Activated T-cell treated with anti-CD3 and anti-CD28 coated beads, Interleukin-2, amount 50 U/mL, for 4 hours (primary cell): Measurements from ENCODE around the gene YPEL5. TPM values are rescaled to one million over a fixed set of nuclear protein-coding genes. Genes with fewer than 3 reads are reported as not detected.
"Not testable (repeated sequence)": the region's sequence is repeated elsewhere in the genome, so short reads cannot be mapped to it uniquely, and the experiment has no call there.

Experiments used
- ATAC-seq, 2 donors: fragments of 200-7000 bp; cut with Tn5 transposase; one replicate each; pipeline ENCODE4 v1.10.0; 2021
- DNase-seq: peaks from one replicate; pipeline ENCODE4 v3.0.0-alpha.2; 2020
- H3K27me3 Mint-ChIP-seq: one replicate; pipeline ENCODE4 v1.8.0; 2021; ENCODE audit warnings: low read depth, mixed read lengths
- H3K36me3 Mint-ChIP-seq: one replicate; pipeline ENCODE4 v1.8.0; 2022; ENCODE audit warnings: mixed read lengths; ENCODE audit not compliant: insufficient read depth
- H3K4me1 Mint-ChIP-seq: one replicate; pipeline ENCODE4 v1.8.0; 2021; ENCODE audit warnings: low read depth, mixed read lengths
- H3K4me3 Mint-ChIP-seq: one replicate; pipeline ENCODE4 v1.8.0; 2021; ENCODE audit warnings: mild to moderate bottlenecking, moderate library complexity, mixed read lengths
- H3K9me3 Mint-ChIP-seq: one replicate; pipeline ENCODE4 v1.8.0; 2021; ENCODE audit warnings: mixed read lengths
- total RNA-seq, 3 donors: library from RNA; stranded (reverse); gene quantifications; one replicate each; pipeline ENCODE4 v1.2.1, GENCODE V29; 2021

The YPEL5 gene
- total RNA-seq: 10 to 100 TPM; 13.7 to 20.6 (median 15.4) TPM

DNA sequence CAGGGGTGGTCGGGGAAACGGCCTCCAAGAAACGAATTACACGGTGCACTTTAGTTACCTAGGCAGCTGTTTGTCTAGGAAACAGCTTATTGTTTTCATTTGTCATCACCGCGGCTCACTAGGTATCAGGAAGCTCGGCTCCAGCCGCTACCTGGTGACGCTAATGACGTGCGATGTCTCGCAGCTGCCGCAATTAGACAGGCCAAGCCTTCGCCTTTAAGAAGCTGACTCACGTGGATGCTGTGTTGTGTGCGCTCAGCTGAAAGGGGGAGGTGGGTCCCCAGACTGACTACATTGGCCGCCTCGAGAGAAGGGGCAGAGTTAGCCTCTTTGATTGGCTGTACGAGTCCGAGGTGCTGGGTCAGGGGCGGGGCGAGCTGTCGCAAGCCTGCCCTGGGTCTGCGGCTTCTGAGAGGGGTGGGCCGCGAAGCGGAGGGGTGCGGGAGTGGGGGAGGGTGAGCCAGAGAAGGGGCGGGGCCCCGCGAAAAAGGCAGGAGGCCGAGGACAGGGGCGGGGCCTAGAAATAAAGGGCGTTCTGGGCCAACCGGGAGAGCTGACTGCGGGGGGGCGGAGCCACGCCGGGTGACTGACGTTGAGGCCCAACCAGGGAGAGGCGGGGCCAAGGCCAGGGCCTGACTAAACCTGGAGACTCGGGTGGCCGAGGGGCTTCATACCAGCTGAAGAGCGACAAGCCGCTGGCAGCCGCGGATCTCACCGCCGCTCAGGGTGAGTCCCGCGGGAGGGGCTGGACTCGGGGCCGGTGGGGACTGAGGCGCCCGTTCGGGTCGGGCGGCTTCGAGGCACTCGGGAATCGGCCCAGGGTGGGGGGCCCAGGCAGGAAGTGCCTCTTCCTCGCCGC is at the start of gene YPEL5:
Gene YPEL5 (plus strand): TSS at position 671 of the 859 bp plus-strand sequence. CDS start 9,645 bp downstream, outside the sequence.
- DNase-seq: peak; percentile 99
- Mint-ChIP-seq H3K9me3 (no peaks in the 10 kb centered on the region), H3K36me3 (peaks cover 14% of the 10 kb centered on the region), H3K4me1 (peaks cover 52% of the 10 kb centered on the region), H3K27me3 (no peaks in the 10 kb centered on the region), H3K4me3 (peak within 1 kb of the TSS; percentile 84)
- peak; percentile 92 to 93 for ATAC-seq

DNA sequence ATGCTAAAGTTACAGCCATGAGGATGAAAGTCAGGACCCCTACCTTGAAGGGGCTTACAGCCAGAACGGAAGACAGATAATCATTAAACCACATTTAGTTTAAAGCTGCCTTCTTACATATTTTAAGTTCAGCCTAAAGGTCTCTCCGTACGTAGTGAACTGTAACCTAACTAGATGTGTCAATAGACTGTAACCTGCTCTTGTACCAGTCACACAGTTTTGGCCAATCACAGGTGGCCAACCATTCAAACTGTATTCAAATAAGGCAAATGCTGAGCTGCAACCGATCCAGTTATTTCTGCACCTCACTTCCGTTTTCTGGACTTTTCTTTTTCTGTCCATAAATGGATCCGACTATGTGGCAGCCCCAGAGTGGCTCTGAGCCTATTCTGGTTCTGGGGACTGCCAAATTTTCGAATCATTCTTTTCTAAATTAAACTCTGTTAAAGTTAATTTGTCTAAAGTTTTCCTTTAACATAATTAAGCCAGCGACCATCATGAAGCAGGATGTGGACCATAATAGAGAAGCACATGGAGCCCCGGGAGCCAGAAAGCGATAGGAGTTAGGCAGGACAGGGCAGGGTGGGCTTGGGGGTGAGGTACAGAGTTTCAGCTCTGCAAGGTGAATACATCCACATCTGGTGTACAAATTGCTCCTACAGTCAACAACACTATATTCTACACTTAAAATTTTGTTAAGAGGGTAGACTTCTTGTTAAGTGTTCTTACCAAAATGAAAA is 48.4 kb upstream of the YPEL5 start:
- H3K4me1 Mint-ChIP-seq: no peaks in the 10 kb centered on the region
- H3K9me3 Mint-ChIP-seq: no peaks in the 10 kb centered on the region
- no peak for DNase-seq
- H3K27me3 Mint-ChIP-seq: peaks cover 16% of the 10 kb centered on the region
- H3K4me3 Mint-ChIP-seq: no peak overlapping the region
- no peaks in the 10 kb centered on the region for H3K36me3 Mint-ChIP-seq
- ATAC-seq: no peak

DNA sequence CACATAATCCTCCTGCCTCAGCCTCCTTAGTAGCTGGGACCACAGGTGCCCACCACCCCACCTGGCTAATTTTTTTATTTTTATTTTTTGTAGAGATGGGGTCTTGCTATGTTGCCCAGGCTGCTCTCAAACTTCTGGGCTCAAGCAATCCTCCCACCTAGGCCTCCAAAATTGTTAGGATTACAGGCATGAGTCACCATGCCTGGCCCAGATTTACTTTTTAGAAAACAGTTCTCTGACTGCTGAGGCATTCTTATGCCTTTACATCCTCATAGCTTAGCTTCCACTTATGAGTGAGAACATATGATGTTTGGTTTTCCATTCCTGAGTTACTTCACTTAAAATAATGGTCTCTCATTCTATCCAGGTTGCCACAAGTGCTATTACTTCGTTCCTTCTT is 47.4 kb upstream of the YPEL5 start:
- H3K36me3 Mint-ChIP-seq, DNase-seq, H3K4me1 Mint-ChIP-seq, H3K4me3 Mint-ChIP-seq, H3K9me3 Mint-ChIP-seq, ATAC-seq: not testable (repeated sequence)
- H3K27me3 Mint-ChIP-seq: peaks cover 16% of the 10 kb centered on the region

DNA sequence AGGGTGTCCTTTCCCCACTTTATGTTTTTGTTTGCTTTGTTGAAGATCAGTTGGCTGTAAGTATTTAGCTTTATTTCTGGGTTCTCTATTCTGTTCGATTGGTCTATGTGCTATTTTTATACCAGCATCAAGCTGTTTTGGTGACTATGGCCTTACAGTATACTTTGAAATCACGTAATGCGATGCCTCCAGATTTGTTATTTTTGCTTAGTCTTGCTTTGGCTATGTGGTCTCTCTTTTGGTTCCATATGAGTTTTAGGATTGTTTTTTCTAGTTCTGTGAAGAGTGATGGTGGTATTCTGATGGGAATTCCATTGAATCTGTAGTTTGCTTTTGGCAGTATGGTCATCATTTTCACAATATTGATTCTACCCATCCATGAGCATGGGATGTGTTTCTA is 46.1 kb upstream of the YPEL5 start:
- not testable (repeated sequence) for H3K4me3 Mint-ChIP-seq, DNase-seq, H3K9me3 Mint-ChIP-seq, H3K4me1 Mint-ChIP-seq, H3K36me3 Mint-ChIP-seq, ATAC-seq
- H3K27me3 Mint-ChIP-seq: peaks cover 11% of the 10 kb centered on the region

DNA sequence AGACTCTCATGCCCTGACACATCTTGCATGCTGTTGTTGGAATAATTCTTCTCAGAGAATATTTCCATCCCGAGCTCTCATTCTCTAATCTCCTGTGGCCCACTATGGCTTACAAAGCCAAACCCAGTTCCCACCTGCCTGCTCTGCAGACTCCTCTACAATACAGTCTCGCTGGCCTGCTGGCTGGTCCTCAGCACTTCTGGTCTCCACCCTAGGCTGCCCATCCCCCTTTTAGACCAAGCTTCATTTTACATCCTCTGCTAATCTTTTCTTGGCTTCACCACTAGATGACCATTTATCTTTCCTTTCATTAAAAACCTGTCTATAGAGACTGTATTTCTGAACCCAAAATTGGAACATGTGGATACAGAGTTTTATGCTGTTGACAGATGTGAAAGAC is 42.5 kb upstream of the YPEL5 start:
- H3K36me3 Mint-ChIP-seq: no peaks in the 10 kb centered on the region
- no peak overlapping the region for H3K4me3 Mint-ChIP-seq
- H3K27me3 Mint-ChIP-seq: peaks cover 4% of the 10 kb centered on the region
- ATAC-seq: no peak
- no peaks in the 10 kb centered on the region for H3K4me1 Mint-ChIP-seq
- no peak for DNase-seq
- no peaks in the 10 kb centered on the region for H3K9me3 Mint-ChIP-seq

DNA sequence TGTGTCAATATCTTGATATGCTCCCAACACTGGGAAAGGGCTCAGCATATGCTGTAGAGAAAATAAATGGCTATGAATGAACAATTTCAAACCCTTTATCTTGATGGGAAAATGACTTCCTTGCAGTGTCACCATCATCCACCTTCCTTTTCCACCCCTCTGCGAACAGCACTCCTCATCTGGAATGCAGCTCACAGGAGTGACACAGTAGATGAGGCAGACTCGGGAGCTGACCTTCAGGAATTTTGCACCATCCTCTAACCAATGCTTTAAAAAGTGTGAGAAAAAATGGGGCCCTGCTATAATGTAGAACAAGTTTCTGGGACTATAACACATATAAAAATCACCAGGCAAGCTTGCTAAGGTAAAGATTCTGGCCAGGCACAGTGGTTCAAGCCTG is 41.3 kb upstream of the YPEL5 start:
- Mint-ChIP-seq H3K4me3 (no peak overlapping the region), H3K27me3 (peaks cover 4% of the 10 kb centered on the region), H3K36me3 (no peaks in the 10 kb centered on the region), H3K9me3 (no peaks in the 10 kb centered on the region), H3K4me1 (no peaks in the 10 kb centered on the region)
- ATAC-seq (no peak), DNase-seq (no peak)

DNA sequence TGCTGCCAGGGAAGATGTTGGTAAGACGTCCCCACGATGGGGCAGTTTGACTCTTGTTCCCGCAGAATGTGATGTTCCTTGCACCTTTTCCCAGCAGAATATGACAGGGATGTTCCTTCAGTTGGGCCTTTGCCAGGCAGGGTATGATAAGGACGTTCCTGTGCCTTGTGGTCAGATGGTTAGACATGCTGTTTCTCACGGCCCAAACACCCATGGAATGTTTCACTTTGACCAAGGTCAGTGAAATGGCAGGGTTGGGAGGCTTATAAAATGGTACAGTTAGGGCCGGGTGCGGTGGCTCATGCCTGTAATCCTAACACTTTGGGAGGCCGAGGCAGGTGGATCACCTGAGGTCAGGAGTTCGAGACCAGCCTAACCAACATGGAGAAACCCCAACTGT is 40.3 kb upstream of the YPEL5 start:
- Mint-ChIP-seq H3K27me3 (peaks cover 4% of the 10 kb centered on the region), H3K9me3 (no peaks in the 10 kb centered on the region), H3K4me3 (no peak overlapping the region), H3K36me3 (no peaks in the 10 kb centered on the region), H3K4me1 (no peaks in the 10 kb centered on the region)
- no peak for ATAC-seq
- no peak for DNase-seq

DNA sequence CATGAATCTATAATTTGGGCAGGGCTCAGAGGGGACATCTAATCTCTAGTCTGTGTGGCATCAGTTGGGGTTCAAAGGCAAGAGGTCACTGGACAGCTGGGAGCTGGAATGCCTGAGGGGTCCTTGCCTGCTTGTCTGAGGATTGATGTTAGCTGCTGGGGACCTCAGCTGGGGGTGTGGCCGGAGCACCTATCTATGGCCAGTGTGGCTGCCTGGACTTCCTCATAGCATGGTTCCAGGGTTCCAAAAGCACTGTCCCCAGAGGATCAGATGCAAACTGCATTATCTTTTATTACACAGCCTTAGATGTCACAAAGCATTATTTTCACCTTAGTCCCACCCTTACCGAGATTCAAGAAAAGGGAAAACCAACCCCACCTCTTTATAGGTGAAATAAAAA is 38.6 kb upstream of the YPEL5 start:
- no peak for DNase-seq
- H3K36me3 Mint-ChIP-seq: no peaks in the 10 kb centered on the region
- H3K4me3 Mint-ChIP-seq: no peak overlapping the region
- peaks cover 2% of the 10 kb centered on the region for H3K27me3 Mint-ChIP-seq
- no peak for ATAC-seq
- no peaks in the 10 kb centered on the region for H3K9me3 Mint-ChIP-seq
- H3K4me1 Mint-ChIP-seq: no peaks in the 10 kb centered on the region

DNA sequence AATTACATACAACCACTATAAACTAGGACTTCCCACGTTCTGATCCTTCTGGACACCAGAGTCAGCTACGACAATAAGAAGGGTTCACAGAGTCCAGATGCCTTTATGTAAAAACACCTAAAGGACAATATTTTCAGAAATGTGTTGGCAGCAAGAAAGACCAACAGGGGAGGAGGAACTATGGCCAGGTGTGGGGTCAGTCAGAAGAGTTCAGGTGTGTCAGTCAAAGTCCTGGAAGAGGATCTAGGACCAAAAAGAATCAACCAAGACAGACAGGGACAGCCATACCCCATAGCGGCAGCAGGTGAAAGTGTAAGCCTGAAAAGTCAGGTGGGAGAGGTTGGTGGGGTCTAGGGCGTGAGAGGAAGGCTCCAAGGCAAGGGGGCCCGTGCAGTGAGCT is 38.0 kb upstream of the YPEL5 start:
- Mint-ChIP-seq H3K36me3 (no peaks in the 10 kb centered on the region), H3K27me3 (no peaks in the 10 kb centered on the region), H3K4me1 (no peaks in the 10 kb centered on the region), H3K9me3 (no peaks in the 10 kb centered on the region), H3K4me3 (no peak overlapping the region)
- no peak for DNase-seq
- no peak for ATAC-seq

DNA sequence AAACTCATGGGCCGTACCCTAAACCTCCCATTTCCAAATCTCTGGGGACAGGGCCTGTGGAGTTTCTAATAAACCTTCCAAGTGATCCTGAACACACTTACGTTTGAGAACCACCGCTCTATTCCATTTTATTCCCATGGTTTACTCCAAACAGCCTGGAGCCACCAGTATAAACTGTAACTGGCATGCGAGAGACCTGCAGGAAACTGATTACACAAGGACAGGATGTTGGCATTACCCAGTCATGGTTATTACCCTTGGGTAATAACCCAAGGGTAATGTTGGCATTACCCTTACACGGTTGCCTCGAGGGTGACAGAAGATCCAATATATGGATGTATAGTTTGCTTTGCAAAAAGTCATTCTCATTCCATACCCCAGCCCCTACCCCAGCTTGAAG is 37.0 kb upstream of the YPEL5 start:
- H3K27me3 Mint-ChIP-seq: no peaks in the 10 kb centered on the region

DNA sequence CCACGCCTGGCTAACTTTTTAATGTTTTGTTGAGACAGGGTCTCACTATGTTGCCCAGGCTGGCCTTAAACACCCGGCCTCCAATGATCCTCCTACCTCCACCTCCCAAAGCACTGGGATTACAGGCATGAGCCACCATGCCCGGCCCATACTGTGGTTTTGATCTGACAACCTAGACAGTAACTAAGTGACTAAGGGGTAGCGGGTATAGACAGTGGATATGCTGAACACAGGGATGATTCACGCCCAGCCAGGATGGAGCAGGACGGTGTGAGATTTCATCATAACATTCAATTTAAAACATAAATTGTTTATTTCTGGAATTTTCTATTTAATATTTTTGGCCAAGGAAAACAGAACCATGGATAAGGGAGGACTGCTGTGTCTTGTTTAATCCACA is 36.0 kb upstream of the YPEL5 start:
- Mint-ChIP-seq H3K27me3 (no peaks in the 10 kb centered on the region), H3K9me3 (no peaks in the 10 kb centered on the region), H3K36me3 (no peaks in the 10 kb centered on the region), H3K4me3 (no peak overlapping the region), H3K4me1 (peaks cover 4% of the 10 kb centered on the region)
- DNase-seq (no peak), ATAC-seq (no peak)

More for the DNA sequence above, 37.0 kb upstream of the YPEL5 start:
- Mint-ChIP-seq H3K9me3 (no peaks in the 10 kb centered on the region), H3K4me3 (no peak overlapping the region), H3K36me3 (no peaks in the 10 kb centered on the region), H3K4me1 (no peaks in the 10 kb centered on the region)
- ATAC-seq (no peak), DNase-seq (no peak)

DNA sequence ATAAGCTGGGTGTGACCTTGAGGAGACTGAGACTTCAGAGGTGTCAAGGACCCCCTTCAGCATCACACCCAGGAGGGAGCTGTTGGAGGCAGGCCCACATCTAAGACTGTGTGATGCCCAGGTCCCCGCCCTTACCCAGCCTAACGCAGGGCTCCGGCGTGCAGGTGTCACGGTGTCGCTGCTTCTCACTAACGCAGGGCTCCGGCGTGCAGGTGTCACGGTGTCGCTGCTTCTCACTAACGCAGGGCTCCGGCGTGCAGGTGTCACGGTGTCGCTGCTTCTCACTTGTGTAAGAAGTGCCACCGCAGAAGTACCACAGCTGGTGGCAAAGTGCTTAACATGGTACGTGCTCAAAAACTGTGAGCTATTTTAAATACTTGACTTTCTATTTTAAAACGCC is 35.6 kb upstream of the YPEL5 start:
- not testable (repeated sequence) for H3K36me3 Mint-ChIP-seq, H3K4me3 Mint-ChIP-seq, H3K4me1 Mint-ChIP-seq, H3K9me3 Mint-ChIP-seq, H3K27me3 Mint-ChIP-seq, DNase-seq, ATAC-seq

DNA sequence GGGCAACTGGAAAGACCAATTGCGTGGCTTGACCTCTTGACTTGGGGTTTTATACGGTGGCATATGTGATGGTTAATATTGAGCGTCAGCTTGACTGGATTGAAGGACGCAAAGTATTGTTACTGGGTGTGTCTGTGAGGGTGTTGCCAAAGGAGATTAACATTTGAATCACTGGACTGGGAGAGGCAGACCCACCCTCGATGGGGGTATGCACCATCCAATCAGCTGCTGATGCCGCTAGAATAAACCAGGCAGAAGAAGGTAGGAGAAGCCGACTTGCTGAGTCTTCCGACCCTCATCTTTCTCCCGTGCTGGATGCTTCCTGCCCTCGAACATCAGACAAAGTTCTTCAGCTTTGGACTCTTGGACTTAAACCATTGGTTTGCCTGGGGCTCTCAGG is 34.2 kb upstream of the YPEL5 start:
- H3K4me3 Mint-ChIP-seq: no peak overlapping the region
- no peaks in the 10 kb centered on the region for H3K9me3 Mint-ChIP-seq
- ATAC-seq (no peak), DNase-seq (no peak)
- peaks cover under 1% of the 10 kb centered on the region for H3K27me3 Mint-ChIP-seq
- no peaks in the 10 kb centered on the region for H3K36me3 Mint-ChIP-seq
- H3K4me1 Mint-ChIP-seq: peaks cover 5% of the 10 kb centered on the region

DNA sequence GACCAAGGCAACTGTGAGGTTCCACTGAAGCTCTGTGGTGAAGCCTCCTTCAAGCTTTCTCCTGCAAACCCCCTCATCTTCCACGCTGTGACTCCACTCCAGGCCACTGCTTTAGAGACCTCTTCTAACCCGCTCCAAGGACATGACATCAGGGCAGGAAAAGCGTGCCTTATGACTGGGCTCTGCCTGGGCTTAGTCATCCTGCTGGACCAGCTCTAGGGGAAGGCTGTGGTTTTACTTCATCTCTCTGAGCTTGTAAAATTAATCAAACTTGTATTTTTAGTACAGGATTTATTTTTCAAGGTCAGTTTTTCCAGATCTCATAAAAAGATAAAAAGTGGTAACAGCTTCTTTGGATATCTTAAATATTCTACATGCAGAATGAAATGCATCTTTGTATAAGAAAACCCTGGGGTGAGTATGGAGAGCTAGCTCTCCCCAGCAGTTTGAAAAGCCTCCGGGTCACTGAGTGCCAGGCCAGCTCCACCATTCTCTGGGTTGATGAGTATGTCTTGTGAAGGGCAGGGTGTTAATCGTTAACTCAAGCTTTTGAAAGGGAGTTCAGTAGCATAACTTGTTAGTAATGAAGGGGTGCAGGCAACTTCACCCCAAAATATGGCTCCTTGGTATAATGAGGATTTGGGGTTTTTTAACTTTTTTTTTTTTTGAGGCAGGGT is 33.1 kb upstream of the YPEL5 start:
- peaks cover 5% of the 10 kb centered on the region for H3K4me1 Mint-ChIP-seq
- peaks cover 4% of the 10 kb centered on the region for H3K27me3 Mint-ChIP-seq
- no peak for ATAC-seq
- no peaks in the 10 kb centered on the region for H3K36me3 Mint-ChIP-seq
- no peak for DNase-seq
- H3K4me3 Mint-ChIP-seq: no peak overlapping the region
- no peaks in the 10 kb centered on the region for H3K9me3 Mint-ChIP-seq
